Spinal cord (tissue), 10 donors: ENCODE results near the gene RNPEPL1. TPM values are rescaled to one million over a fixed set of nuclear protein-coding genes. Genes with fewer than 3 reads are reported as not detected.

ENCODE experiments used
- DNase-seq, 6 donors: peaks; one replicate each; pipeline versions ENCODE4 v3.0.0 to v3.0.0-alpha.2; 2013 to 2015; ENCODE audit warnings: low spot score in 6 of 6, low read depth in 4 of 6
- H3K27ac ChIP-seq: one replicate; pipeline ENCODE4 v1.5.1; 2013; ENCODE audit warnings: low read depth, low read length, control low read depth
- H3K27me3 ChIP-seq: one replicate; pipeline ENCODE4 v1.6.1; 2013; ENCODE audit warnings: low read length; ENCODE audit not compliant: control insufficient read depth, insufficient read depth
- H3K36me3 ChIP-seq: one replicate; pipeline ENCODE4 v1.6.1; 2013; ENCODE audit warnings: low read length; ENCODE audit not compliant: control insufficient read depth, insufficient read depth
- H3K4me1 ChIP-seq: one replicate; pipeline ENCODE4 v1.6.1; 2013; ENCODE audit warnings: low read length; ENCODE audit not compliant: control insufficient read depth, insufficient read depth
- H3K4me3 ChIP-seq: one replicate; pipeline ENCODE4 v1.5.1; 2013; ENCODE audit warnings: low read depth, low read length, control low read depth
- H3K9me3 ChIP-seq: one replicate; pipeline ENCODE4 v1.6.1; 2013; ENCODE audit warnings: low read length; ENCODE audit not compliant: control insufficient read depth, insufficient read depth
- WGBS: methylation state at CpG from one replicate; pipeline ENCODE4 v1.1.5; 2013; ENCODE audit warnings: missing lambda C conversion rate; ENCODE audit not compliant: insufficient coverage; 5-methylcytosine and 5-hydroxymethylcytosine counted together
- polyA plus RNA-seq, 2 donors: library from polyadenylated mRNA; unstranded; fragments of 120-200 nt; gene quantifications; one replicate each; pipeline ENCODE4 v1.2.1, GENCODE V29; 2013; ENCODE audit not compliant: insufficient read length in 2 of 2
- total RNA-seq, 2 donors: library from RNA; depleted of rRNA in 1 of 2; stranded (reverse); fragments of 120-200 nt in 1 of 2; fragments of >200 nt in 1 of 2; gene quantifications; one replicate each; pipeline versions ENCODE4 v1.2.3 to v1.2.4, GENCODE V29; 2013 to 2014
- donor health status: healthy.

The RNPEPL1 gene
- total and polyA plus RNA-seq, 4 donors, result 11.3 to 41.8 (median 27.2) TPM

GRCh38 chr2:240576436-240577205, 8.3 kb downstream of the RNPEPL1 start:
- Histone ChIP-seq H3K9me3 (peaks cover 2% of the 10 kb centered on the region), H3K27me3 (no peaks in the 10 kb centered on the region), H3K27ac (no peak overlapping the region), H3K4me1 (peaks cover 4% of the 10 kb centered on the region), H3K36me3 (peaks cover 84% of the 10 kb centered on the region), H3K4me3 (no peak overlapping the region)
- WGBS, result 92% methylated on average over 32 of the region's 32 CpGs
- DNase-seq, result no peak

DNA sequence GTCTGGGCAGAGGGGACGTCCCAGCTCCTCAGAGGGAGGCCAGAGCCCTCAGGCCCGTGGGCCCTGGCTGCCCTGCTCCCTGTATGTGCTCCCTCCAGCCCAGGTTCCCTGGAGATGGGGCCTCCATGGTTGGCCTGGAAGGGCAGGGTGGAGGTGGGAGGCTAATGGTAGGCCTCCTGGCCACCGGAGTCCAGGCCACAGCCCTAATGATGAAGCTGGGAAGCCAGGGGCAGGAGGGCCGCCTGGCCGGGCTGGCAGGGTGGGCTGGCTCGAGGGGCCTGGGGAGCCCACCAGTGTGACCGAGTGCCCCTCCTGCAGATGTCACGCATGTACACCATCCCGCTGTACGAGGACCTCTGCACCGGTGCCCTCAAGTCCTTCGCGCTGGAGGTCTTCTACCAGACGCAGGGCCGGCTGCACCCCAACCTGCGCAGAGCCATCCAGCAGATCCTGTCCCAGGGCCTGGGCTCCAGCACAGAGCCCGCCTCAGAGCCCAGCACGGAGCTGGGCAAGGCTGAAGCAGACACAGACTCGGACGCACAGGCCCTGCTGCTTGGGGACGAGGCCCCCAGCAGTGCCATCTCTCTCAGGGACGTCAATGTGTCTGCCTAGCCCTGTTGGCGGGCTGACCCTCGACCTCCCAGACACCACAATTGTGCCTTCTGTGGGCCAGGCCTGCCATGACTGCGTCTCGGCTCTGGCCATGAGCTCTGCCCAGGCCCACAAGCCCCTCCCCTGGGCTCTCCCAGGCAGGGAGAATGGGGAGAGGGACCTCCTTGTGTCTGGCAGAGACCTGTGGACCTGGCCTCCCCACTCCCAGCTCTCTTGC, 9.2 kb downstream of the RNPEPL1 start:
- H3K36me3 ChIP-seq, result peaks cover 80% of the 10 kb centered on the region
- WGBS, result 91% methylated on average over 25 of the region's 26 CpGs
- H3K27me3 ChIP-seq, result no peaks in the 10 kb centered on the region
- H3K9me3 ChIP-seq, result peaks cover 2% of the 10 kb centered on the region
- DNase-seq, result no peak
- H3K4me1 ChIP-seq, result peaks cover 3% of the 10 kb centered on the region
- no peak overlapping the region for H3K27ac ChIP-seq
- no peak overlapping the region for H3K4me3 ChIP-seq

GRCh38 chr2:240578110-240578450, 9.8 kb downstream of the RNPEPL1 start:
- no peak overlapping the region for H3K27ac ChIP-seq

DNA sequence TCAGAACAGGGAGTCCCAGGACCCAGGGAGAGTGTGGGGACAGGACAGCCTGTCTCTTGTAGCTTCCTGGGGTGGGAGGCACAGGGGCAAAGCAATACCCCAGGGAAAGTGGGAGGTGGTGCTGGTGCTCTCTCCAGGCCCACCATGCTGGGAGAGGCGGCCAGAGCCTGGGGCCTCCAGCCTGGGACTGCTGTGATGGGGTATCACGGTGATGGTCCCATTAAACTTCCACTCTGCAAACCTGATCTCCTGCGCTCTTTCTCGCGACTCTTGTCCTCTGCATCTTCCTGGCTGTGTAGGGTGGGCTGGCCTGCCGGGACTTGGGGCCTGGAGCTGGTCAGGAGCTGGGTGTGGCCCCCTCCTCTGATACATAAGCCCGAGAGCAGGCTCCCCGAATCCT, 10.2 kb downstream of the RNPEPL1 start:
- no peaks in the 10 kb centered on the region for H3K27me3 ChIP-seq
- H3K4me1 ChIP-seq, result peaks cover 3% of the 10 kb centered on the region
- no peak for DNase-seq
- H3K27ac ChIP-seq, result no peak overlapping the region
- WGBS, result 94% methylated on average over 7 of the region's 8 CpGs
- peaks cover 2% of the 10 kb centered on the region for H3K9me3 ChIP-seq
- H3K36me3 ChIP-seq, result peaks cover 70% of the 10 kb centered on the region
- no peak overlapping the region for H3K4me3 ChIP-seq

More at GRCh38 chr2:240578110-240578450, 9.8 kb downstream of the RNPEPL1 start:
- no peaks in the 10 kb centered on the region for H3K27me3 ChIP-seq
- H3K4me3 ChIP-seq, result no peak overlapping the region
- peaks cover 3% of the 10 kb centered on the region for H3K4me1 ChIP-seq
- no peak for DNase-seq
- peaks cover 2% of the 10 kb centered on the region for H3K9me3 ChIP-seq
- H3K36me3 ChIP-seq, result peaks cover 74% of the 10 kb centered on the region
- 90% methylated on average over 9 of the region's 9 CpGs for WGBS

GRCh38 chr2:240579071-240579762, 10.9 kb downstream of the RNPEPL1 start:
- no peak for DNase-seq
- peaks cover 67% of the 10 kb centered on the region for H3K36me3 ChIP-seq
- H3K27ac ChIP-seq, result no peak overlapping the region
- peaks cover 3% of the 10 kb centered on the region for H3K4me1 ChIP-seq
- H3K4me3 ChIP-seq, result no peak overlapping the region
- peaks cover 2% of the 10 kb centered on the region for H3K9me3 ChIP-seq
- no peaks in the 10 kb centered on the region for H3K27me3 ChIP-seq
- 90% methylated on average over 8 of the region's 12 CpGs for WGBS

DNA sequence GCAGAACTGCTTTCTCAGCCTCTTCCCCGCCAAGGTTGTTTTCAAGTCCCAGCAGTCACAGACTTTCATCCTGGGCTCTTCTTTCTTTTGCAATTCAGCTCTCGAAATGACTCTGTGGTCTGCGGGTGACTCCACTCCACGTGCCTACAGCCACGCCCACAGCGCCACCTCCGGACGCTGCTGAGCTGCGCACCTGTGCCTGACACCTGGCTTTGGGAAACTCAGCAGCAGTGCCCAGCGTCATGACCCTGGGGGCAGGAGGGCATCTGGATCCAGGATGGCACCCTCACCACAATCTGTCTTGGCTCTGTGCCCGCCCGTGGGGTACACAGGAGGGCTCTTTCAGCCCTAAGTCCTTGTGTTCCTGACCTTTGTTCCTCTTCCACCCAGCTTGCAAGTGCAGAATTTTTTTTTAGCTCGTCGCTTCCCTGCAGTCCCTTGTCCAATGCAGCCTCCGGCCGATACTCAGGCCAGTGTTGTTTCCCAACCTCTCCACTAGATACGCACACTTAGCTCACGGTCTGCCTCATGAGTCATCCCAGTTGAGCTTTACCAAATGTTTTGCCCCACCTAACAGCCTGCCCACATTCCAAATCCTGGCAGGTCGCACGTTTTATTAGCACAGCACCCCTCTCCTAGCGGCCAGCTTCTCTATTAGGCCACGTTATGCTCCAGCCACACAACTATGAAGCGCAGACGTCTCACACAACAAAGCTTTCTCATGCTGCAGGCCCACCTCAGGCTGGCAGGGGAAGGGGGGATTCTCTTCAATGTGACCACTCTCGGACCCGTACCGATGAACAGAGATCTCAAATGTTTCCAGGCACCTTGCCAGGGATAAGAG, 11.7 kb downstream of the RNPEPL1 start:
- no peak overlapping the region for H3K4me3 ChIP-seq
- no peaks in the 10 kb centered on the region for H3K27me3 ChIP-seq
- no peak for DNase-seq
- WGBS, result 66% methylated on average over 25 of the region's 27 CpGs
- H3K4me1 ChIP-seq, result peaks cover 9% of the 10 kb centered on the region
- H3K9me3 ChIP-seq, result peaks cover 2% of the 10 kb centered on the region
- peaks cover 64% of the 10 kb centered on the region for H3K36me3 ChIP-seq
- H3K27ac ChIP-seq, result no peak overlapping the region

- peaks cover 46% of the 10 kb centered on the region for H3K36me3 ChIP-seq
- peaks cover 2% of the 10 kb centered on the region for H3K9me3 ChIP-seq
- no peak overlapping the region for H3K4me3 ChIP-seq
- no peaks in the 10 kb centered on the region for H3K27me3 ChIP-seq
- H3K4me1 ChIP-seq, result peaks cover 17% of the 10 kb centered on the region
- DNase-seq, result no peak
- no peak overlapping the region for H3K27ac ChIP-seq
- WGBS, result 80% methylated on average over 2 of the region's 5 CpGs
Observed at GRCh38 chr2:240581811-240582210, 13.5 kb downstream of the RNPEPL1 start.

DNA sequence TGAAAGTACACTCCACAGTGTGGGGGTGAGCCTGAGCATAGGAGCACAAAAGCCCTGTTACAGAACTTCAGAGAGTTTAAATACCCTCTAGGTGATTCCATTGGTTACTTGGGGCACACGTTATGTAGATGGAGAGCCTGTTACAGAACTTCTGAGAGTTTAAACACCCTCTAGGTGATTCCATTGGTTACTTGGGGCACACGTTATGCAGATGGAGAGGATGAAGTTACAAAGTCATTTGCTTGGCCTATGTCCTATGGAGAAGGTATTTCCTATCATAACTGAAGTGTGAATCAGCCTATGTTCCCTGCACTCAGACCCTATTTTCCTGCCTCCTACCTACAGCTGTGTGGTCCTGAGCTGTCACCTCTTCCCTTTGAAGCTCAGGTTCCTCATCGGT, 14.5 kb downstream of the RNPEPL1 start:
- Histone ChIP-seq H3K36me3 (peaks cover 37% of the 10 kb centered on the region), H3K27me3 (no peaks in the 10 kb centered on the region), H3K4me3 (no peak overlapping the region), H3K27ac (no peak overlapping the region), H3K9me3 (peaks cover 2% of the 10 kb centered on the region), H3K4me1 (peaks cover 26% of the 10 kb centered on the region)
- DNase-seq, result no peak
- 86% methylated on average over 2 of the region's 3 CpGs for WGBS

- H3K27ac ChIP-seq, result no peak overlapping the region
- peaks cover 2% of the 10 kb centered on the region for H3K9me3 ChIP-seq
- peaks cover 27% of the 10 kb centered on the region for H3K36me3 ChIP-seq
- H3K27me3 ChIP-seq, result no peaks in the 10 kb centered on the region
- DNase-seq, result no peak
- WGBS, result 87% methylated on average over 3 of the region's 4 CpGs
- H3K4me1 ChIP-seq, result peaks cover 34% of the 10 kb centered on the region
- no peak overlapping the region for H3K4me3 ChIP-seq
Observed at GRCh38 chr2:240583774-240584173, 15.5 kb downstream of the RNPEPL1 start.
